ENCODE results near the gene ANGPTL7.
"Not testable (repeated sequence)": the region's sequence is repeated elsewhere in the genome, so short reads cannot be mapped to it uniquely, and the experiment has no call there.

The ANGPTL7 gene

GRCh38 chr1:11170102-11170501, 19.1 kb upstream of the ANGPTL7 start:
- DNase-seq: no peak

- no peak for DNase-seq
Measured at GRCh38 chr1:11174261-11174942, 14.8 kb upstream of the ANGPTL7 start.

- DNase-seq: no peak
Measured at GRCh38 chr1:11175461-11175860, 13.7 kb upstream of the ANGPTL7 start.

GRCh38 chr1:11176081-11176706, 13.0 kb upstream of the ANGPTL7 start:
- DNase-seq: no peak

- peak; percentile 8 for DNase-seq
Measured at GRCh38 chr1:11178021-11179015, 10.8 kb upstream of the ANGPTL7 start.

- no peak for DNase-seq
Measured at GRCh38 chr1:11179125-11179524, 10.0 kb upstream of the ANGPTL7 start.

GRCh38 chr1:11179749-11180148, 9.4 kb upstream of the ANGPTL7 start:
- DNase-seq: not testable (repeated sequence)

GRCh38 chr1:11180342-11180744, 8.8 kb upstream of the ANGPTL7 start:
- no peak for DNase-seq

- no peak for DNase-seq
Measured at GRCh38 chr1:11182884-11183283, 6.3 kb upstream of the ANGPTL7 start.

GRCh38 chr1:11184973-11185372, 4.2 kb upstream of the ANGPTL7 start:
- no peak for DNase-seq

- DNase-seq: no peak
Measured at GRCh38 chr1:11187000-11187399, 2.2 kb upstream of the ANGPTL7 start.

- no peak for DNase-seq
Measured at GRCh38 chr1:11187494-11187893, 1.7 kb upstream of the ANGPTL7 start.

GRCh38 chr1:11187931-11188330, 1.2 kb upstream of the ANGPTL7 start:
- DNase-seq: no peak

GRCh38 chr1:11188381-11188780, 774 bp upstream of the ANGPTL7 start:
- DNase-seq: no peak

GRCh38 chr1:11193376-11193775, 4.2 kb downstream of the ANGPTL7 start:
- DNase-seq: no peak

- no peak for DNase-seq
Measured at GRCh38 chr1:11194407-11195176, 5.4 kb downstream of the ANGPTL7 start.

- no peak for DNase-seq
Measured at GRCh38 chr1:11196945-11197344, 7.8 kb downstream of the ANGPTL7 start.

- DNase-seq: no peak
Measured at GRCh38 chr1:11197359-11197758, 8.2 kb downstream of the ANGPTL7 start.

GRCh38 chr1:11198257-11198656, 9.1 kb downstream of the ANGPTL7 start:
- no peak for DNase-seq

GRCh38 chr1:11198851-11199594, 9.9 kb downstream of the ANGPTL7 start:
- no peak for DNase-seq

- peak; percentile 27 for DNase-seq
Measured at GRCh38 chr1:11204396-11205190, 15.4 kb downstream of the ANGPTL7 start.
